ENCODE data around the gene MAPKAP1.
"Not testable (repeated sequence)": the region's sequence is repeated elsewhere in the genome, so short reads cannot be mapped to it uniquely, and the experiment has no call there.

Gene MAPKAP1

GRCh38 chr9:125571824-125572223, 135.2 kb downstream of the MAPKAP1 start:
- not testable (repeated sequence) for H3K4me1 ChIP-seq (ENCODE audit: control insufficient read depth, low read depth, low read length); H3K36me3 ChIP-seq (ENCODE audit: control insufficient read depth, low read depth, low read length); H3K9me3 ChIP-seq (ENCODE audit: control insufficient read depth, low read depth, low read length); H3K4me3 ChIP-seq (ENCODE audit: low read length); H3K27ac ChIP-seq (ENCODE audit: low read length); H3K27me3 ChIP-seq (ENCODE audit: control insufficient read depth, insufficient read depth, low read length); H3K9ac ChIP-seq (ENCODE audit: low read length)

- peaks cover 6% of the 10 kb centered on the region for H3K9me3 ChIP-seq (ENCODE audit: control insufficient read depth, low read depth, low read length)
- no peak overlapping the region for H3K27ac ChIP-seq (ENCODE audit: low read length)
- H3K27me3 ChIP-seq (ENCODE audit: control insufficient read depth, insufficient read depth, low read length) = no peaks in the 10 kb centered on the region
- H3K4me1 ChIP-seq (ENCODE audit: control insufficient read depth, low read depth, low read length) = no peaks in the 10 kb centered on the region
- H3K9ac ChIP-seq (ENCODE audit: low read length) = no peak overlapping the region
- no peaks in the 10 kb centered on the region for H3K36me3 ChIP-seq (ENCODE audit: control insufficient read depth, low read depth, low read length)
- no peak overlapping the region for H3K4me3 ChIP-seq (ENCODE audit: low read length)
Measured at GRCh38 chr9:125570246-125570645, 136.8 kb downstream of the MAPKAP1 start.

DNA sequence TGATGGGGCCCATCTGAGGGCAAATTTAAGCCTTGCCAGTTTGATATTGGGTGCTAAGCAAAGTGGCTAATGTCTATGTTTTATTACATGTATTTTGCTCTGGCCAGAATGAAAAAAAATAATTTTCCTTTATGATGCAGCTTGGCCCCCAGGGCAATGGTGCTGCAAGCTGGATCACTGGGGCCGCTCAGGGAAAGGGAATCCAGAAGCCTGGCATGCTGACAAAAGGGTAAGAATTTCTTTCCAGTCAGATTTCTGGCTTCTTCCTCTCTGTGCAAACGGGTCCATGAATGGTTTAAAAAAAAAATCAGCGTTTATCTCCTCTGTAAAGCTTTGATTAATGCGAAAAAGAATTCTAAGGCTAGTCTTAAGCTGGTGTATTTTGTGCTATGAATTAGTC, 138.4 kb downstream of the MAPKAP1 start:
- Histone ChIP-seq H3K4me3 (ENCODE audit: low read length) (no peak overlapping the region), H3K27me3 (ENCODE audit: control insufficient read depth, insufficient read depth, low read length) (no peaks in the 10 kb centered on the region), H3K9ac (ENCODE audit: low read length) (no peak overlapping the region), H3K9me3 (ENCODE audit: control insufficient read depth, low read depth, low read length) (peaks cover 6% of the 10 kb centered on the region), H3K4me1 (ENCODE audit: control insufficient read depth, low read depth, low read length) (no peaks in the 10 kb centered on the region), H3K36me3 (ENCODE audit: control insufficient read depth, low read depth, low read length) (no peaks in the 10 kb centered on the region), H3K27ac (ENCODE audit: low read length) (no peak overlapping the region)

GRCh38 chr9:125566051-125566450, 141.0 kb downstream of the MAPKAP1 start:
- H3K27me3 ChIP-seq (ENCODE audit: control insufficient read depth, insufficient read depth, low read length); H3K9ac ChIP-seq (ENCODE audit: low read length); H3K27ac ChIP-seq (ENCODE audit: low read length); H3K4me1 ChIP-seq (ENCODE audit: control insufficient read depth, low read depth, low read length); H3K36me3 ChIP-seq (ENCODE audit: control insufficient read depth, low read depth, low read length); H3K4me3 ChIP-seq (ENCODE audit: low read length); H3K9me3 ChIP-seq (ENCODE audit: control insufficient read depth, low read depth, low read length): not testable (repeated sequence)

DNA sequence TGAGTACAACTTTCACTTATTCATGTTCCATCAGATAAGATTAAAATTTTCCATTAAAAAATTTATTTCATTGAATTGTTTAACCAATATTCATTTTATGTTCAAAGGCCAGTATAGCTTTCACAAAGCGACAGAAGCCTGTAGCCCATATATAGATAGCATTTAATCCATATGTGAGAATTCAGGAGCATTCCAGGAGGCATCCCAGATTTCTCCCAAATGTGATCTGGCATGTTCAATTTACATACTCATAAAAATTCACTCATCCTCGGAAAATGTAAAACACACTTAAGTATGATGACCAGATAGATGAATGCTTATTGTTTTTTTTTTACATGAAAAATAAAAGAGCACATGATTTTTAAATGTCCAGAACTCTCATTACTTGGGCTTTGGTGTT, 141.9 kb downstream of the MAPKAP1 start:
- H3K27me3 ChIP-seq (ENCODE audit: control insufficient read depth, insufficient read depth, low read length) = no peaks in the 10 kb centered on the region
- H3K4me3 ChIP-seq (ENCODE audit: low read length) = no peak overlapping the region
- H3K4me1 ChIP-seq (ENCODE audit: control insufficient read depth, low read depth, low read length) = no peaks in the 10 kb centered on the region
- peaks cover under 1% of the 10 kb centered on the region for H3K9me3 ChIP-seq (ENCODE audit: control insufficient read depth, low read depth, low read length)
- no peak overlapping the region for H3K27ac ChIP-seq (ENCODE audit: low read length)
- H3K36me3 ChIP-seq (ENCODE audit: control insufficient read depth, low read depth, low read length) = no peaks in the 10 kb centered on the region
- no peak overlapping the region for H3K9ac ChIP-seq (ENCODE audit: low read length)

DNA sequence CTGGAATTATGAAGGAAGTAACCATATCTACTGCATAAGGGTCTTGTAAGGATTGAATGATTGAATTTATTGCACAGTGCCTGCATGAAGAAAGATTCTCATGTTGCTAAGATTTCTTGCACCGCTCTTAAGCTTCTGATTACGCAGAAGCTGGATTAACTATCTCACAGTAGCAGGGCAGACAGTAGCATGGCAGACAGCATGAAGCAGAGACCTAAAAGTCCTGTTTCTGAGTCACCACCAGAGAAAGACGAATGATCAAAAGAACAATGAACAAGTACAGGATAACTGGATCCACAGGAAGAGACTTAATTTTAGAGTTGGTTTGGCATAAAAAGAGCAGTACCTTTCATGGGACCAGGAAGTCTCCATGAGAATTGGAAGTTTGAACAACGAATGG, 142.4 kb downstream of the MAPKAP1 start:
- H3K9me3 ChIP-seq (ENCODE audit: control insufficient read depth, low read depth, low read length) = no peaks in the 10 kb centered on the region

DNA sequence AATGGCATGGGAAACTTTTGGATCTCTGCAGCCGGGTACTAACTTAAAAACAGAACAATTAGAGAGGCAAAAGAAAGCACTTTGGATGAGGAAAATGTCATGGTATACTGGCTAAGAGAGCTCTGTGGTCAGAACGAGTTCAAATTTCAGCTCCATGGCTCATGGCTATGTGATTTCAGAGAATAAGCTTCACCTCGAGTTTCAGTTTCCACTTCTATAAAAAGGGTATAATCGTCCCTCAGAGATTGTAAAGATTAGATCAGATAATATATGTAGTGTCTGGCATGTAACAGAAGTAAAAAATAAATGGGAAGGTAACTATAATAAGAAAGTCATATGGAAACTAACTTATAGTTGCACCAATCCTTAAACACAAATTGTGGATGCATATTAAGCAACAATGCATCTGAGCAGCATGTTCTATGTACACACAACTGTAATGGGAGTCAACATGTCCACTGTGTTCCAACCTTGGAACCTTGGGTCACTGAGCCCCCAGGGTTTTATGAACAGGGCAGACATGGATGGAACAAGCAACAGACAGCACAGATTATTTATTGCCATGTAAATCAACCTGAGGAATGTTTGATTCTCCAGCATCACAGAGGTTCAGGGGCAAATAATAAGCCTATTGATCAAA, 145.4 kb downstream of the MAPKAP1 start:
- Histone ChIP-seq H3K27me3 (ENCODE audit: control insufficient read depth, insufficient read depth, low read length) (no peaks in the 10 kb centered on the region), H3K4me3 (ENCODE audit: low read length) (no peak overlapping the region), H3K9ac (ENCODE audit: low read length) (no peak overlapping the region), H3K36me3 (ENCODE audit: control insufficient read depth, low read depth, low read length) (peaks cover 4% of the 10 kb centered on the region), H3K4me1 (ENCODE audit: control insufficient read depth, low read depth, low read length) (peaks cover 6% of the 10 kb centered on the region), H3K9me3 (ENCODE audit: control insufficient read depth, low read depth, low read length) (no peaks in the 10 kb centered on the region), H3K27ac (ENCODE audit: low read length) (no peak overlapping the region)

More for the DNA sequence above, 142.4 kb downstream of the MAPKAP1 start:
- H3K27ac ChIP-seq (ENCODE audit: low read length) = no peak overlapping the region
- H3K9ac ChIP-seq (ENCODE audit: low read length) = no peak overlapping the region
- no peak overlapping the region for H3K4me3 ChIP-seq (ENCODE audit: low read length)
- no peaks in the 10 kb centered on the region for H3K27me3 ChIP-seq (ENCODE audit: control insufficient read depth, insufficient read depth, low read length)
- H3K36me3 ChIP-seq (ENCODE audit: control insufficient read depth, low read depth, low read length) = no peaks in the 10 kb centered on the region
- H3K4me1 ChIP-seq (ENCODE audit: control insufficient read depth, low read depth, low read length) = no peaks in the 10 kb centered on the region

DNA sequence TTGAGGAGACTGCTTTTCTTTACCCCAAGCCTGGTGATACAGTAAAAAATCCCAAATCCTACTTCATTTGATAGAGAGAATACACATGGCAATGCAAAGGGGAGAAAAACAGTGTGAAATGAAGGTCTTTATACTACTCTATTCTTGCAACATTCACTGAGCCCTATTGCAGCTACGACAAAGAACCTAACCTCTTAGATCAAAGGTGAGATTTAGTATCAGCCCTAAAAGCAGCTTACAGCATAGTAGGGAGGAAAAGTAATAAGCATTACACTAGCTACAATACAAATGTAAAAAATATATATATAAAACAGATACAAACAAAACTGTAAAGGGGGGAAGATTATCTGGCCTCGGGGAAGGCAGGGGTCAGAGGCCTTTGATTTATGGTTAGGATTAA, 147.1 kb downstream of the MAPKAP1 start:
- Histone ChIP-seq H3K9ac (ENCODE audit: low read length) (no peak overlapping the region), H3K4me3 (ENCODE audit: low read length) (no peak overlapping the region), H3K36me3 (ENCODE audit: control insufficient read depth, low read depth, low read length) (peaks cover 4% of the 10 kb centered on the region), H3K9me3 (ENCODE audit: control insufficient read depth, low read depth, low read length) (no peaks in the 10 kb centered on the region), H3K27me3 (ENCODE audit: control insufficient read depth, insufficient read depth, low read length) (no peaks in the 10 kb centered on the region), H3K4me1 (ENCODE audit: control insufficient read depth, low read depth, low read length) (peaks cover 6% of the 10 kb centered on the region), H3K27ac (ENCODE audit: low read length) (no peak overlapping the region)

DNA sequence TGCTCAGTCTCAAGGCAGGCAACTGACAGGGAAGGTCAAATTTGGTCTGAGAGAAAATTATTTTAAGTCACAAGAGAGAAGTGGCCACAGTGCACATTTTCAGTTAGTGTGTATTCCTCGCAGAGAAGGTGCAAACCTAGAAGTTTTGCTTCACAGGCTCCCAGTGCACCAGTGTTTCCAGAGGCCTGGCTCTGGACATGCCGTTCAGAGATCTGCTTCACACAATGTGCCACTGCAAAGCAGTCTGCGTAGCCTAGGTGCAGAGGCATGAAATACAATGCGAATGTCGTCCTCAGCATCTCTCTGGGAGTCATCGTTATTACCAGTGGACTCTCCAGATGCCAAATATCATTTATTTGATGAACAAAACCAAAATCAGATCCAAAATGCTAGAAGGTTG, 147.8 kb downstream of the MAPKAP1 start:
- no peak overlapping the region for H3K9ac ChIP-seq (ENCODE audit: low read length)
- H3K36me3 ChIP-seq (ENCODE audit: control insufficient read depth, low read depth, low read length) = peaks cover 4% of the 10 kb centered on the region
- H3K4me1 ChIP-seq (ENCODE audit: control insufficient read depth, low read depth, low read length) = peaks cover 6% of the 10 kb centered on the region
- no peaks in the 10 kb centered on the region for H3K27me3 ChIP-seq (ENCODE audit: control insufficient read depth, insufficient read depth, low read length)
- H3K27ac ChIP-seq (ENCODE audit: low read length) = no peak overlapping the region
- H3K9me3 ChIP-seq (ENCODE audit: control insufficient read depth, low read depth, low read length) = no peaks in the 10 kb centered on the region
- H3K4me3 ChIP-seq (ENCODE audit: low read length) = no peak overlapping the region

DNA sequence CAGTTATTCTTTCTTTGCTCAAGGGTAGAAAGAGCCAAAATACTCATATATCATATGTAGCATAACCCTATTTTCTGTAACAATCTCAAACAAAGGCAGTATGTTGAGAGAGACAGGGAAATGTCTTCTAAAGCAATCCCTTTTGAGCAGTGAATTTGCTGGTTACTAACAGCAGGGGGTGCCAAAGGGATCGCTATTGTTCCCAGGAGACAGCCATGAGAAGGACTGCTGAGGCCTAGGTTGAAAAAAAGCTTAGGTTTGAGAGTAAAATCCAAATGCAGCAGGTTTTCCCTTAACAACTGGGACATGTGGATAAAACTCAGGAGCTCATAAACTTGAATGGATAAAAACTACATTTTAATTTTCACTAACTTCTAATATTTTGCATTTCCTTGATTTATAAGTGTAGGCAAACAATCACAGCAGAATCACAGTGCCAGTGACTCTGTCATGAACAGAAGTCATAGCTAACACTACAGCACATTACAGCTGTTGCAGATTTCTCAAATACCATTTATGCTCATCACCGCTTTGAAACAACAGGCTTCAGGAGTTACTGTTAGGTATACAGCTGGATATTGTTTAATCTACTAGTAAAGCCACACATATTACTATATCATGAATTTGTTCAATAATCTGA, 148.4 kb downstream of the MAPKAP1 start:
- Histone ChIP-seq H3K9me3 (ENCODE audit: control insufficient read depth, low read depth, low read length) (no peaks in the 10 kb centered on the region), H3K27ac (ENCODE audit: low read length) (peak overlapping the region; percentile 52), H3K9ac (ENCODE audit: low read length) (no peak overlapping the region), H3K27me3 (ENCODE audit: control insufficient read depth, insufficient read depth, low read length) (no peaks in the 10 kb centered on the region), H3K4me1 (ENCODE audit: control insufficient read depth, low read depth, low read length) (peaks cover 6% of the 10 kb centered on the region), H3K4me3 (ENCODE audit: low read length) (no peak overlapping the region), H3K36me3 (ENCODE audit: control insufficient read depth, low read depth, low read length) (peaks cover 4% of the 10 kb centered on the region)

GRCh38 chr9:125556046-125556721, 150.8 kb downstream of the MAPKAP1 start:
- Histone ChIP-seq H3K9ac (ENCODE audit: low read length) (no peak overlapping the region), H3K9me3 (ENCODE audit: control insufficient read depth, low read depth, low read length) (no peaks in the 10 kb centered on the region), H3K36me3 (ENCODE audit: control insufficient read depth, low read depth, low read length) (peaks cover 4% of the 10 kb centered on the region), H3K27ac (ENCODE audit: low read length) (no peak overlapping the region), H3K4me3 (ENCODE audit: low read length) (no peak overlapping the region), H3K27me3 (ENCODE audit: control insufficient read depth, insufficient read depth, low read length) (no peaks in the 10 kb centered on the region), H3K4me1 (ENCODE audit: control insufficient read depth, low read depth, low read length) (peaks cover 9% of the 10 kb centered on the region)

DNA sequence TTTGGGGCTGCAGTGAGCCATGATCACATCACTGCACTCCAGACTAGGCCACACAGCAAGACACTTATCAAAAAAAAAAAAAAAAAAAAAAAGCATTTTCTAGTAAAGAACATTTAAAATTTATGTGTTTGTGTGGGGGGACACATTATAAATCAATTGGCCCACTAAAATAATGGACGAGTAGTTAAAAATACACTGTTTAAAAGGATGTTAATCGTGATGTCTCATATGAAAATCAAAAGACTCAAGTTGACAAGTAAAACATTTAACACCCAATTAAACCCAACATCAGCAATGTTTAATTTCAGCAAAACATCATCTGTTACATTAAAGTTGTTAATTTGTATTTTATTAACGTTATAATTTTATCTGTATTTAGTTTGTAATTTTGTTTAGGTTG, 152.3 kb downstream of the MAPKAP1 start:
- Histone ChIP-seq H3K36me3 (ENCODE audit: control insufficient read depth, low read depth, low read length) (peaks cover 4% of the 10 kb centered on the region), H3K9me3 (ENCODE audit: control insufficient read depth, low read depth, low read length) (no peaks in the 10 kb centered on the region), H3K9ac (ENCODE audit: low read length) (no peak overlapping the region), H3K27me3 (ENCODE audit: control insufficient read depth, insufficient read depth, low read length) (no peaks in the 10 kb centered on the region), H3K4me1 (ENCODE audit: control insufficient read depth, low read depth, low read length) (peaks cover 9% of the 10 kb centered on the region), H3K4me3 (ENCODE audit: low read length) (no peak overlapping the region), H3K27ac (ENCODE audit: low read length) (no peak overlapping the region)

Measured in iPS-18a (cell line).